Measurements from ENCODE around the gene ZBTB25.

GRCh38 chr14:64502456-64502855, 1.2 kb downstream of the ZBTB25 start:
- no peak for TF ChIP-seq POLR2A (IDR thresholded peaks at IDR 0.05)
- no peak for TF ChIP-seq CTCF (IDR thresholded peaks at IDR 0.05)
- no peak for TF ChIP-seq EP300 (IDR thresholded peaks at IDR 0.05)

Data from tibial nerve (tissue), 4 donors.